GM21825 (cell line): ENCODE data around the gene PTPN14.
"Not testable (repeated sequence)": the region's sequence is repeated elsewhere in the genome, so short reads cannot be mapped to it uniquely, and the experiment has no call there.

Experiments used
- ATAC-seq: cut with Tn5 transposase; IDR thresholded peaks from one replicate; pipeline ENCODE4 v1.9.1; 2021; ENCODE audit warnings: mild to moderate bottlenecking, moderate library complexity; ENCODE audit not compliant: unreplicated experiment

Gene PTPN14

DNA sequence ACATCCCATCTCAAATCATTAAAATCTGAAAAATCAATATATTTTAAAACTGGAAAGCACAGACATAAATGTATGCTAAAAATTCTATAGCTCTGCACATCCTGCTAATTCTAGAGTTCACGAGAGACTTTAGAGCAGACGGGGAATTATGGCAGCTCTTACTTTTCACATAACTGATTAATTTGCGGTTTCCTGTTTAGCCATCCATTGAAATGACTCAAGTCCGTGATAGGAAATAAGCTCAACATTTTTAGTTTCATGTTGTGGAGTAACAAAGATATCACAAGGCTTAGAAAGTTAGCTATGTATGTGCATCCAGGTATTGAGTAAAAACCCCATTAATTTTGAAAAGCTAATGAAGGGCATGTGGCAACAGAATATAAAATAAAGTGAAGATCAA, 147.2 kb downstream of the PTPN14 start:
- no peak for ATAC-seq

GRCh38 chr1:214403431-214403830, 148.0 kb downstream of the PTPN14 start:
- ATAC-seq, result no peak

- no peak for ATAC-seq
Observed at GRCh38 chr1:214402613-214403083, 148.8 kb downstream of the PTPN14 start.

- no peak for ATAC-seq
Observed at GRCh38 chr1:214401666-214402065, 149.7 kb downstream of the PTPN14 start.

DNA sequence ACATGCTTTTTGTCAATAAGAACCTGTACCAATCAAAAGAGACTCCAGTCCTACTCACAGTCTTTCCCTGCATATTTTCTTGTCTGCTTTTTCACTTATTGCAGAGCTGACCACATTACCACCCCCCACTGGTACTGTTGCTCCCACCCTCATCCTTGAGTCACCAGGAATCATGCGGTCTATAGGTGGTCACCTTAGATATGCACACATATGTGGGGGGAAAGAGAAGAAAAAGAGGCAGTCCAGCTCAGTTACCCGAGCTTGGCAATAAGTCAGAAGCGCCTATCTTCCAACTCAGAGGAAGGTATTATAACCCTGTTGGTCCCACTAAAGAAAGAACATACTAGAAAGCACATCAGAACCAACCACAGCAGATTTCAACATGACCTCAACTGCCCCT, 151.3 kb downstream of the PTPN14 start:
- ATAC-seq, result no peak

GRCh38 chr1:214398490-214398889, 152.9 kb downstream of the PTPN14 start:
- ATAC-seq, result no peak

DNA sequence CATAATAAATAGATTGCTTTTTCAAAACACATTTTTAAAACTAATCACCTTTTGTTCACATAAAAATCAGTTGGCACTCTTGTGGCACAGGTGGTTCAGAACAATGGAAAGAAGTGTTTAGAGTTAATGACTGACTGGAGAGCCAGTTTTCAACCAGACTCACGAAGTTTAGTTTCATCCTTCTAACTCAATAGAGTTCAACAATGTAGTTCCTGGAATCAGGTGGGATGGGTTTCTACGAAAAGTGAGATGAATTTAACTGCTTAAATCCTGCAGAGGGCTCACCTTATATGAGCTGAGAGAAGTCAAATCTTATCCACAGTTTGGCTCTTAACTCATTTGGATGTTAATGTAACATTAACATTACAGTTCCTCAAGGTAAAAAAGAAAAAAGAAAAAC, 153.9 kb downstream of the PTPN14 start:
- ATAC-seq, result no peak

- no peak for ATAC-seq
Observed at GRCh38 chr1:214396330-214396729, 155.1 kb downstream of the PTPN14 start.

DNA sequence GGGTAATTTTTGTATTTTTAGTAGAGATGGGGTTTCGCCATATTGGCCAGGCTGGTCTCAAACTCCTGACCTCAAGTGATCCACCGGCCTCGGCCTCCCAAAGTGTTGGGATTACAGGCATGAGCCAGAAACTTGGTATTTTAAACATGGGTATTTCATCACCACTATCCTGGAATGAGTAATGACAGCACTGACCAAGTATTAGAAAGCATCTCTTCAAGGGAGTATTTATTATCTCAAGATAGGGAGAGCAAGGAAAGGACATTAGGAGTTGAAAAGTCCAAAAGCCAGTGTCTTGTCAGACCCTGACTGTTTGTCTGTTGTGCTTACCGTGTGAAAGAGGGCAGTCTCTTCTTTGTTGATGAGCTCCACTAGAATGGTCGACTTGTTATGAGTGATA, 156.8 kb downstream of the PTPN14 start:
- ATAC-seq, result not testable (repeated sequence)

DNA sequence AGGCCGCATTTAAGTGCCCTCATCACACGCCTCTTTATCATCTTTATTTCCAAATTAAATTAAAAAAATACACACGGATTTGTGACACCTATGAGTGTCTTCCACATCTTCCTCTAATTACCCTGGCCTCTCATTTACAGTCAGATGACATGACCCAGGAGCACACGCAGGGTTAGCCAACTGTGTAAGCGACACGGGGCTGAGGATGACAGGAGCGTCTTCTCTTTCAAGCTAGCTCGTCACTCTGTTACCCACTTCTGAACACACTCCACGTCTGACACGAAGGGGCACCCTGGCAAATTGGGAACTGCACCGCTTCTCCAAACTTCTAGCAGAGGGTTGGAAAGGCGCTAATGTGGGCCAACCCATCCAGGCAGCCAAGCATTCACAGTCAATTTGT, 158.3 kb downstream of the PTPN14 start:
- no peak for ATAC-seq

GRCh38 chr1:214391873-214392645, 159.3 kb downstream of the PTPN14 start:
- ATAC-seq, result no peak

- ATAC-seq, result no peak
Observed at GRCh38 chr1:214389734-214390133, 161.7 kb downstream of the PTPN14 start.

DNA sequence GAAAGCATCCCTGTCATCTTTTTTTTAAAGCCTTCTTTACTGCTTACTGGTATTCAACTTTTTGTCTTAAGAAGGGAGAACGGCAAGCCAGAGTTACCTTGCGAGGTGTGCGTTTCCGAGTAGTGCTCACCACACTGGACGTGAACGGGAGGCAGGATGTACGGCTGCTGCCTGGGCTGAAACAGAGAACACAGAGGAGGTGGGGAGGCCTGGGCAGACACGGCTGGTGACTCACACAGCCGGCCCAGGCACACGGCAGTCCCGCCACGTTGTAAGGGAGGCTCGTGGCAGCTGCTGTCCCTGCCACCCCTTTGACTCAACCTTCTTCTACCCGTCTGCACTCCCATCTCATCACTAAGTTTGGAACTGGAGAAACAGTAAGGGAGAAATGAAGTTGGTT, 164.7 kb downstream of the PTPN14 start:
- no peak for ATAC-seq

DNA sequence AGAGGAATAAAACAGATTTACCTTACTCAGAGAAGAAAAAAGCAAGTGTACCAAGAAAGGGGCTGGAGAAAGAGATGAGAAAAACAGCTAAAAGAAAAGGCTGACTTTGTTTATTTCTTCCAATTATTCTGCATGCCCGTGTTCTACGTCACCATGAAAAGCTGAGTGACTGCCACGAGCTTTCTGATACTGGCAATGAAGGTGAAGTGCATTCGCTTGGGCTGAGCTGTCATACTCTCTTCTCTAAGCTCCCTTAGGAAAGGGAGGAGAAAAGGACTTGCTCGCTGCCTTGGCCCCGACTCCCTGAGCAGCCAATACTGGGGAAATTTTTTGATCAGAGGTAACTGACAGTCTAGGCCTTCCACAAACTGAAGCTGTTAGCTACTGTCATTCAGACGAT, 165.1 kb downstream of the PTPN14 start:
- no peak for ATAC-seq

- no peak for ATAC-seq
Observed at GRCh38 chr1:214385428-214385827, 166.0 kb downstream of the PTPN14 start.

GRCh38 chr1:214384373-214385079, 166.9 kb downstream of the PTPN14 start:
- ATAC-seq, result no peak

- no peak for ATAC-seq
Observed at GRCh38 chr1:214383381-214384372, 167.7 kb downstream of the PTPN14 start.

- ATAC-seq, result no peak
Observed at GRCh38 chr1:214380986-214381695, 170.3 kb downstream of the PTPN14 start.

DNA sequence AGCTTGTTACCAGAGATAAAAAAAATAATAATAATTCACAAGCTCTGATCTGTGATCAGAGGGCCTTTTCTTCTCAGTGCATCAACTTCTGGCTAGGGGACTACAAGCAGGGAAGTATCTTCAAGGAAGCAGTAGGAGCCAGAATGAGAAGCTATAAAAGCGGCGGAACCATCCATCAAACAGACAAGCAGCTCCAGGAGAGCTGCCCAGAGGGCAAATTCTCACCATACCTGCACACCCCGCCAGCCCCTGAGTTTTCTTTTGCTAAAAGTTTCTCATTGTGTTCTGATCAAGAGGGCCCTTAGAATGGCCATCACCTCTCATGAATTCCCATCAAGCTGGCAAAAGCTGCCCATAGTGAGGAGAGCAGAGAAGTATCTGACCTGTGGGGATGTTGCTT, 171.0 kb downstream of the PTPN14 start:
- ATAC-seq, result no peak

GRCh38 chr1:214379236-214379970, 172.0 kb downstream of the PTPN14 start:
- ATAC-seq, result no peak
